Small intestine (tissue), 7 donors: ENCODE results near the gene SLC2A5. TPM values are rescaled to one million over a fixed set of nuclear protein-coding genes. Genes with fewer than 3 reads are reported as not detected.

ENCODE experiments used
- DNase-seq, 2 donors: peaks; one replicate each; pipeline versions ENCODE4 v3.0.0 to v3.0.0-alpha.2; 2013
- FAIRE-seq: peaks from 2 replicates; lab custom pipeline; 2012; peaks lifted over from hg19 to GRCh38; lab: Jason Lieb, UNC
- H3K27ac ChIP-seq, 3 donors: one replicate each; pipeline ENCODE4 v1.5.1; 2013; ENCODE audit warnings: low read length in 2 of 3, mild to moderate bottlenecking in 2 of 3, control low read depth in 1 of 3, inconsistent platforms in 1 of 3, low read depth in 1 of 3, moderate library complexity in 1 of 3
- H3K27me3 ChIP-seq, 3 donors: one replicate each; pipeline ENCODE4 v1.6.1; 2013; ENCODE audit warnings: low read length in 3 of 3, inconsistent platforms in 1 of 3; ENCODE audit not compliant: control insufficient read depth in 3 of 3, insufficient read depth in 3 of 3
- H3K36me3 ChIP-seq, 3 donors: one replicate each; pipeline ENCODE4 v1.6.1; 2013; ENCODE audit warnings: low read length in 3 of 3, inconsistent platforms in 1 of 3, low read depth in 1 of 3, mild to moderate bottlenecking in 1 of 3, moderate library complexity in 1 of 3; ENCODE audit not compliant: control insufficient read depth in 3 of 3, insufficient read depth in 2 of 3
- H3K4me1 ChIP-seq, 3 donors: one replicate each; pipeline ENCODE4 v1.6.1; 2013; ENCODE audit warnings: low read length in 2 of 3, inconsistent platforms in 1 of 3, low read depth in 1 of 3, mild to moderate bottlenecking in 1 of 3, moderate library complexity in 1 of 3; ENCODE audit not compliant: control insufficient read depth in 3 of 3, insufficient read depth in 2 of 3
- H3K4me3 ChIP-seq, 3 donors: one replicate each; pipeline ENCODE4 v1.5.1; 2013; ENCODE audit warnings: low read length in 3 of 3, control low read depth in 1 of 3, inconsistent platforms in 1 of 3, low read depth in 1 of 3, mild to moderate bottlenecking in 1 of 3, moderate library complexity in 1 of 3
- H3K9me3 ChIP-seq, 2 donors: one replicate each; pipeline ENCODE4 v1.6.1; 2013; ENCODE audit warnings: low read depth in 1 of 2, low read length in 1 of 2; ENCODE audit not compliant: control insufficient read depth in 2 of 2, insufficient read depth in 1 of 2
- WGBS, 3 donors: extraction: QIAGEN DNeasy Blood & Tissue Kit; methylation state at CpG; one replicate each; pipeline ENCODE4 v1.1.7; 2013; 5-methylcytosine and 5-hydroxymethylcytosine counted together
- polyA plus RNA-seq, 4 donors: library from polyadenylated mRNA; stranded (reverse) in 3 of 4; unstranded in 1 of 4; fragments of 200-250 nt in 3 of 4; fragments of 120-200 nt in 1 of 4; gene quantifications; one replicate each; pipeline versions ENCODE4 v1.2.1 to v1.2.3, GENCODE V29; 2013
- donor health status: healthy with polysubstance abuse.
- donor health status: control.
- donor health status: control.
- donor health status: Bipolar disorder and iron deficiency.
- donor health status: healthy.

SLC2A5 gene
- polyA plus RNA-seq, 4 donors, result 42.5 to 234 (median 116) TPM

DNA sequence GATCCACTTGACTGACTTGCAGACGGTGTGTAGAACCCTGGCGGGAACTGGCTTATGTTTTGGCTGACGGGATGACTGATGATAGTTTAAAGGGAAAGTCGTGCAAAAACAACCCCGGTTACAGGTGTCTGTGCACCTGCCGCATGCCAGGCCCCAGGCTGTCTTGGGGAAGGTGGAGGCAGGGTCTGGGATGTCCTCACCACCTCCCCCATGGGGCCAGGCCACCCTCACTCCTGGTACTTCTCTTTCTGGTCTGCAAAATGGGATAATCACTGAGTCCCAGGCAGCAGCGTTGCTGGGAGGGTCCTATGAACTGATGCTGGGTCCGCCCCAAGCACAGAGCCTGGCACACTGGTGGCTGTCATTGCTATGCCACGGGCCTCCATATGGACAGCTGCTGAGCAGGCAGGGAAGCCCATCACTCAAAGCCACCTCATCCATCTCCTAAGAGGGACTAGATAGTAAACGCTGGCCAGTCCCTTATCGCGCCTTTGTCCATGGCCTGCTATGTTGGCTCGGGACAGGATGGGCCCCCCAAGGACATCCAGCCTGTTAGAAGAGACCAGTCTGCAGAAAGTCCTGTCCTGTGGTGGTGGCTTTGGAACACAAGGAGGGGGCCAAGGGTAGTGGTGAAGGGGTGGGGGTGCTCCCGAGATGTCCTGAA, 28.2 kb downstream of the SLC2A5 start:
- H3K27ac ChIP-seq, result no peak overlapping the region
- peaks cover 0 to 3% (median 0%) of the 10 kb centered on the region in 3 donors for H3K27me3 ChIP-seq
- WGBS, 3 donors, result 86 to 92% (median 91%) methylated on average over 14 of the region's 14 CpGs
- H3K9me3 ChIP-seq, result peaks cover 0 to under 1% of the 10 kb centered on the region in 2 donors
- H3K4me3 ChIP-seq, result no peak overlapping the region
- no peaks in the 10 kb centered on the region for H3K4me1 ChIP-seq
- FAIRE-seq, result no peak
- no peak for DNase-seq
- H3K36me3 ChIP-seq, result peaks cover 0 to 77% (median 32%) of the 10 kb centered on the region in 3 donors

DNA sequence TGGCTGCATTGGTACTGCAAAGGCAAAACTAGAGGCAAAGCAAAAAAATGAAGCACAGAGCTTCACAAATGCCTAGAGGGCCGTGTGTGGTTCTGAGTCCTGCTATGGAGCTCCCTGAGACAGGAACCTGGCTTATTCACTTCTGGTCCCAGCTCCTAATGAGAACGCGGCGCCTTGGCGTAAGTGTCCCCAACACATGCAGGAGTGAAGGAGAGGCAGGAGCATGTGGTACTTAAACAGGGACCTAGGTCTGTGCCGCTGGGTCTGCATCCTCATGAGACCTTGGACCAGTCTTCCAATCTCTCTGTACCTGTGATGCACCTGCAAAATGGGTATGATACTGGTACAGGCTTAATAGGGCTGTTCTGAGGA, 28.8 kb downstream of the SLC2A5 start:
- 87 to 95% (median 92%) methylated on average over 6 of the region's 6 CpGs for WGBS, 3 donors

DNA sequence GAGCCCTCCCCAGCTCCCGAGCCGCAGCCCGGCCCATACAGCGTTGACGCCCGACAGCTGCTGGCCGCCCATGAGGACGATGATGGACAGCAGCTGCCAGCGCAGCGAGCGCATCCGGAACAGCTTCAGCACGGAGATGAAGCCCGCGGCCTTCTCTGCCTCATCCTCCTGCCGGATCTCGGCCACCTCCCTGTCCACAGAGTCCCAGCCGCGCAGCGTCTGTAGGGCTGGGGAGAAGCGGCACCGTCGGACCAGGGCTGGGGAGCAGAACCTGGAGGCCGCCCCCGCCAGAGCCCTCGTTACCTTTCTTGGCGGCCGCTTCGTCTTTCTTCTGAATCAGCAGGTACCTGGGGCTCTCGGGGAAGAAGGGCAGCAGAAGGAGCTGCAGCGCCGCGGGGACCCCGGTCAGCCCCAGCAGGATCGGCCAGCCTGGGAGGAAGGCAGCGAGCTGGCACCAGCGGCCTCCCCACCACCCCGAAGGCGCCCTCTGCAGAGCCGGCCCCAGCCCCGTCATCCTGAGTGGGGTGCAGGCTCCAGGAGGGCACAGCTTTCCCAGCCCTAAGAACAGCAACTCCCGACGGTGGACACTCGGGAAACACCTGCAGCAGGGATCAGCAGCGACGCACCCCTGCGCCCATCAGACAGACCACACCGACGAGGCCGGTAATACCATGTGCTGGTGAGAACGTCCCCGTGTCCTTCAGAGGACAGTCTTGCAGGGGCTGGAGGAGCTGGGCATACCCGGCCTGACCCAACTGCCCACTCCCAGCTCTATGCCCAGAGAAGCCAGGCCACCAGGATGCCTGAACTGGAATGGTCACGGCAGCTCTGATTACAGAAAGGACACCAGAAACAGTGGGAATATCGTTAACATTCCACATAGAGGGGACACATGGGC, 29.4 kb downstream of the SLC2A5 start:
- H3K9me3 ChIP-seq, result peaks cover 0 to 13% of the 10 kb centered on the region in 2 donors
- FAIRE-seq (no peak), DNase-seq (no peak)
- H3K4me3 ChIP-seq, result no peak overlapping the region
- no peaks in the 10 kb centered on the region for H3K4me1 ChIP-seq
- peaks cover 0 to 3% (median 0%) of the 10 kb centered on the region in 3 donors for H3K27me3 ChIP-seq
- H3K36me3 ChIP-seq, result peaks cover 0 to 75% (median 29%) of the 10 kb centered on the region in 3 donors
- 86 to 96% (median 93%) methylated on average over 53 to 55 of the region's 55 CpGs for WGBS, 3 donors
- H3K27ac ChIP-seq, result no peak overlapping the region

More for the DNA sequence above, 28.8 kb downstream of the SLC2A5 start:
- Histone ChIP-seq H3K9me3 (peaks cover 0 to 6% of the 10 kb centered on the region in 2 donors), H3K4me1 (no peaks in the 10 kb centered on the region), H3K27me3 (peaks cover 0 to 3% (median 0%) of the 10 kb centered on the region in 3 donors), H3K27ac (no peak overlapping the region), H3K36me3 (peaks cover 0 to 74% (median 29%) of the 10 kb centered on the region in 3 donors), H3K4me3 (no peak overlapping the region)
- DNase-seq (no peak), FAIRE-seq (no peak)

DNA sequence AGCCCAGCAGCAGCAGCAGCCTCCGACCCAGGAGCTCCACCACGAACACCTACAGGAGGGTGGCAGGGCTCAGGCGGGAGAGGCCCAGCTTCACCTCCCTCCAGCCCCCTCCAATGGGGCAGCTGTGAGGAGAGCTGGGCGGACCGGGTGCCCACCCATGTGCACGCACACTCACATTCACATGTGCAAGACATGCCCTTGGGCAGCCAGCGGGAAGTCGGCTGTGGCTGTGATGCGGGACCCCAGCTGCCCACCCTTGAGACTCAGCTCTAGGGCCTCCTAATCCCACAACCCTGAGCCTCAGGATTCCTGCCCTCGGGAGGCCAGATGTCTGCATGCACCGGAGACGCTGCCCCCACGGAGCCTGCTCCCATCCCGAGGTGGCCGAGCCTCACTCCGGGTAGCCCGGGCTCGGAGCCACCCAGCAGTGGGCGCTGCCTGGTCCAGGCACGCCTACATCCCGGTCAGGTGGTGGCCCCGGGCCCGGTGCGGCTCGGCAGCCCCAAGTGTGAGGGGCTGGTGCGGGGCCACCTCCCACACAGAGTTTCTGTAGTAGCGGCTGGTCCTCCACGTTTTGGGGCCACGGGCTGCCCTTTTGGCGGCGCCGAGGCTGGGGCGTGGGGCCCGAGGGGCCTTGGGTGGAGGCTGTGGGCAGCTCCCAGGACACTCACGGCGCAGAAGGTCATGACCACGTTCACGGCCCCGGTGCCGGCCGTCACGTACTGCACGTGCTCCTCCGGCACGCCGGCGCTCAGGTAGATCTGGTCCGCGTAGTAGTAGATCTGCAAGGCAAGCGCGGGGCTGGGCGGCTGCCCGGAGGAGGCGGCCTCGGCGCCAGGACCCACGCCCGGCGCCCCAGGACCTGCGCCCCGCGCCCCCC, 30.3 kb downstream of the SLC2A5 start:
- FAIRE-seq, result no peak
- 82 to 93% (median 85%) methylated on average over 51 to 62 of the region's 62 CpGs for WGBS, 3 donors
- no peak overlapping the region for H3K4me3 ChIP-seq

DNA sequence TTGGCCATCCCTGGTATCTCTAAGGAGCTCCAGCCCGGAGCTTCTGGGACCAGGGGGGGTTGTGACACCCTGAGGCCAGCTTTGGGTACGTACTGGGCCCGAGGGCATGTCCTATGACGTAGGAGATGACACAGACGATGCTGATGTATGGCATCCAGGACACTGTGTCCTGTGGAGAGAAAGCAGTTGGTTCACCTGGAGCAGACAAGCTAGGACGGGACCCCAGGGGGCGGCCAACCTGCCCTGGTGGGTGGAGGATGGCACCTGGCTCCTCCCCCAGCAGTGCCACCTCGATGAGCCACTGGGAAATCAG, 31.1 kb downstream of the SLC2A5 start:
- peaks cover 0 to 21% of the 10 kb centered on the region in 2 donors for H3K9me3 ChIP-seq
- peaks cover 0 to 66% (median 26%) of the 10 kb centered on the region in 3 donors for H3K36me3 ChIP-seq
- no peak overlapping the region for H3K4me3 ChIP-seq
- no peak for DNase-seq
- 77 to 90% (median 84%) methylated on average over 8 of the region's 8 CpGs for WGBS, 3 donors
- H3K27ac ChIP-seq, result no peak overlapping the region
- no peaks in the 10 kb centered on the region for H3K4me1 ChIP-seq
- peaks cover 0 to 3% (median 0%) of the 10 kb centered on the region in 3 donors for H3K27me3 ChIP-seq
- no peak for FAIRE-seq

More for the DNA sequence above, 30.3 kb downstream of the SLC2A5 start:
- Histone ChIP-seq H3K4me1 (no peaks in the 10 kb centered on the region), H3K36me3 (peaks cover 0 to 70% (median 28%) of the 10 kb centered on the region in 3 donors), H3K27ac (no peak overlapping the region), H3K27me3 (peaks cover 0 to 3% (median 0%) of the 10 kb centered on the region in 3 donors), H3K9me3 (peaks cover 0 to 20% of the 10 kb centered on the region in 2 donors)
- DNase-seq, result no peak

DNA sequence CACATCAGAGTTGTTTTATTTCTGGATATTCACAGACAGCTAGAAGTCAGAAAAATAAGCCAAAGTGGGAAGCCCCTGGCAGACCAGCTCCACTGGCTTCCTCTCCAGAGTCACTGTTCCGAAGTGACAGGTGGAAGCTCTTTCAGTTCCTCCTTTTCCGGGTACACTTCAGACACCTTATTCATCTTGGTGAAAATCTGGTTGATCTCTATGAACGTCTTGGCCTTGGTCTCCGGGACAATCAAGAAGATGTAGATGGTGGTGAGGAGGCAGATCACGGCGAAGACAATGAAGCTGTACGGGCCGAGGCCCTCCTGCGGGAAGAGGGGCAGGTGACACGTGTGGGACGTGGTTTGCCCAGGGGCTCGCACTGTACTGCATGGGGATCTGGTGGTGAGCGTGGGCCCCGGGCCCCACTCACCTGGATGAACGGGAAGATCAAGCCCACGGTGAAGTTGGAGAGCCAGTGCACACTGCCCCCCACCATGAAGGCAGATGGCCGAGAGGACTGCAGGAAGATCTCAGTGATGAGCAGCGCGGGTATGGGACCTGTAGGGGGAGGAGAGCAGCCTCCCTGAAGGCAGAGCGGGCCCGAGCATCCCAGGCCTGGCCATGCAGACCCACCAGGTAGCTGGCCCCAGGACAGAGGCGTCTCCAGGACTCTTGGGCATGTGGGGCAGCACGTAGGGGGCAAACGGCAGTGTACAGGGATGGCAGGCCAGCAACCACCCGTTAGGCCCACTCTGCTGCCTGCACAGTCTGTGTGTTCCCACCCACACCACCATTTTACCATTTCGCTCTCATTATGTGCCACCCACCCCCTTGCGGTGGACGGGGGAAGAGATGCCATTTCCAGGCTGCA, 31.7 kb downstream of the SLC2A5 start:
- Histone ChIP-seq H3K9me3 (peaks cover 0 to 21% of the 10 kb centered on the region in 2 donors), H3K27me3 (peaks cover 0 to 3% (median 0%) of the 10 kb centered on the region in 3 donors), H3K4me1 (no peaks in the 10 kb centered on the region), H3K36me3 (peaks cover 0 to 62% (median 25%) of the 10 kb centered on the region in 3 donors), H3K4me3 (no peak overlapping the region), H3K27ac (no peak overlapping the region)
- WGBS, 3 donors, result 85 to 90% (median 86%) methylated on average over 23 to 28 of the region's 28 CpGs
- FAIRE-seq (no peak), DNase-seq (no peak)

DNA sequence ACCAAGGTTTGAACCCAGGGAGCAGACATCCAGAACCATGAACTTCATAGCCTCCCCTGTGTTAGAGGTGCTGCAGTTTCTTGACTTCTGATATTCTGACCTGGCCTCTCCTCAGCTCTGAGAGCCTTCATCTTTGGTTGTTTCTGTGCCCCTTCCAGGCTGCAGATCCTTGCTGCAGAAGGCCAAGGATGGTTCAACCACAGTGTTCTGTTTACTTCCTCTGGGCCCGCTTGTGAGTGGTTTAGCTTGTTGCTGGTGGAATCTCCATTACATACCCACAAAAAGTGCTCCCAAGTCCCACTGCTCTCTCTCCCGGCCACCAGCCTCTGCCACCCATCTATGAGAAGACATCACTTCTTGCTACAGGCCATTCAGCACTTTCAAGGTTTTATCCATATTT, 34.2 kb downstream of the SLC2A5 start:
- Histone ChIP-seq H3K36me3 (peaks cover 0 to 42% (median 11%) of the 10 kb centered on the region in 3 donors), H3K4me1 (no peaks in the 10 kb centered on the region), H3K9me3 (peaks cover 0 to 35% of the 10 kb centered on the region in 2 donors), H3K27me3 (peaks cover 0 to 3% (median 0%) of the 10 kb centered on the region in 3 donors), H3K27ac (no peak overlapping the region), H3K4me3 (no peak overlapping the region)
- FAIRE-seq (no peak), DNase-seq (no peak)
- 93 to 96% (median 96%) methylated on average over 2 of the region's 2 CpGs for WGBS, 3 donors
